GM19463 (cell line): ENCODE data around the gene MAPT.

Experiments
- ATAC-seq: cut with Tn5 transposase; IDR thresholded peaks from one replicate; pipeline ENCODE4 v1.9.1; 2021; ENCODE audit warnings: mild to moderate bottlenecking, moderate library complexity; ENCODE audit not compliant: unreplicated experiment

Gene MAPT

GRCh38 chr17:45969726-45970125 is 75.4 kb downstream of the MAPT start:
- no peak for ATAC-seq

GRCh38 chr17:45970659-45971058 is 76.3 kb downstream of the MAPT start:
- ATAC-seq, result no peak

GRCh38 chr17:45971698-45972141 is 77.4 kb downstream of the MAPT start:
- ATAC-seq, result no peak

- no peak for ATAC-seq
These were observed 78.2 kb downstream of the MAPT start for GRCh38 chr17:45972531-45972930.

- ATAC-seq, result no peak
These were observed 78.9 kb downstream of the MAPT start for GRCh38 chr17:45973099-45973780.

GRCh38 chr17:45973946-45974859 is 79.8 kb downstream of the MAPT start:
- ATAC-seq, result no peak

GRCh38 chr17:45974916-45975630 is 80.7 kb downstream of the MAPT start:
- no peak for ATAC-seq

GRCh38 chr17:45975640-45976295 is 81.4 kb downstream of the MAPT start:
- ATAC-seq, result no peak

- ATAC-seq, result no peak
These were observed 82.0 kb downstream of the MAPT start for GRCh38 chr17:45976391-45976754.

GRCh38 chr17:45976755-45977505 is 82.6 kb downstream of the MAPT start:
- no peak for ATAC-seq

GRCh38 chr17:45977506-45977824 is 83.1 kb downstream of the MAPT start:
- no peak for ATAC-seq

GRCh38 chr17:45977976-45978626 is 83.7 kb downstream of the MAPT start:
- no peak for ATAC-seq

GRCh38 chr17:45979137-45979536 is 84.8 kb downstream of the MAPT start:
- ATAC-seq, result no peak

GRCh38 chr17:45980855-45981254 is 86.5 kb downstream of the MAPT start:
- ATAC-seq, result no peak

GRCh38 chr17:45981306-45981705 is 87.0 kb downstream of the MAPT start:
- ATAC-seq, result no peak

- no peak for ATAC-seq
These were observed 88.6 kb downstream of the MAPT start for GRCh38 chr17:45982791-45983613.

GRCh38 chr17:45983614-45984310 is 89.4 kb downstream of the MAPT start:
- no peak for ATAC-seq

- no peak for ATAC-seq
These were observed 90.0 kb downstream of the MAPT start for GRCh38 chr17:45984368-45984767.
